Measurements from ENCODE around the gene DENND2D.

- TF ChIP-seq CTCF (IDR thresholded peaks at IDR 0.05; ENCODE audit: low read depth, low read length) (no peak), EZH2phosphoT487 (IDR thresholded peaks at IDR 0.05; ENCODE audit: low read depth) (no peak)
Observed at GRCh38 chr1:111172463-111172862, 28.0 kb downstream of the DENND2D start.

Data from OCI-LY3 (cell line).